Glutamatergic neuron (in vitro differentiated cells): Measurements from ENCODE around the gene ZGRF1. TPM values are rescaled to one million over a fixed set of nuclear protein-coding genes. Genes with fewer than 3 reads are reported as not detected.

ENCODE experiments used
- DNase-seq: peaks from one replicate; pipeline ENCODE4 v3.0.0; 2022
- H3K27ac Mint-ChIP-seq: one replicate; pipeline ENCODE4 v1.8.0; 2020; ENCODE audit warnings: mild to moderate bottlenecking, mixed read lengths, inconsistent platforms; ENCODE audit not compliant: unreplicated experiment
- H3K27me3 Mint-ChIP-seq: one replicate; pipeline ENCODE4 v1.8.0; 2020; ENCODE audit warnings: mild to moderate bottlenecking, moderate library complexity, mixed read lengths, inconsistent platforms; ENCODE audit not compliant: unreplicated experiment
- H3K36me3 Mint-ChIP-seq: one replicate; pipeline ENCODE4 v1.8.0; 2020; ENCODE audit warnings: mild to moderate bottlenecking, mixed read lengths, inconsistent platforms; ENCODE audit not compliant: unreplicated experiment
- H3K4me1 Mint-ChIP-seq: one replicate; pipeline ENCODE4 v1.8.0; 2020; ENCODE audit warnings: mild to moderate bottlenecking, low read depth, mixed read lengths, inconsistent platforms; ENCODE audit not compliant: unreplicated experiment
- H3K4me3 Mint-ChIP-seq: one replicate; pipeline ENCODE4 v1.8.0; 2020; ENCODE audit warnings: mild to moderate bottlenecking, mixed read lengths, inconsistent platforms; ENCODE audit not compliant: unreplicated experiment
- H3K9me3 Mint-ChIP-seq: one replicate; pipeline ENCODE4 v1.8.0; 2020; ENCODE audit warnings: mild to moderate bottlenecking, moderate library complexity, mixed read lengths, inconsistent platforms; ENCODE audit not compliant: unreplicated experiment
- CTCF ChIP-seq: fragments of 200-600 bp; sonication (generic); IDR thresholded peaks from one replicate; pipeline ENCODE4 v1.5.0; 2021; ENCODE audit not compliant: partially characterized antibody, unreplicated experiment
- long read RNA-seq: library from polyadenylated mRNA; unstranded; transcript quantifications from one replicate; pipeline ENCODE4 v2.0.0, GENCODE V29; 2020; ENCODE audit not compliant: unreplicated experiment
- total RNA-seq: library from RNA; stranded (reverse); fragmentation: NEBNext Ultra II Directional; extraction: Animal tissue kit (Norgen Biotek cat#: 25700); gene quantifications from one replicate; pipeline ENCODE4 v1.2.1, GENCODE V29; 2021; ENCODE audit not compliant: unreplicated experiment

ZGRF1 gene, protein sequence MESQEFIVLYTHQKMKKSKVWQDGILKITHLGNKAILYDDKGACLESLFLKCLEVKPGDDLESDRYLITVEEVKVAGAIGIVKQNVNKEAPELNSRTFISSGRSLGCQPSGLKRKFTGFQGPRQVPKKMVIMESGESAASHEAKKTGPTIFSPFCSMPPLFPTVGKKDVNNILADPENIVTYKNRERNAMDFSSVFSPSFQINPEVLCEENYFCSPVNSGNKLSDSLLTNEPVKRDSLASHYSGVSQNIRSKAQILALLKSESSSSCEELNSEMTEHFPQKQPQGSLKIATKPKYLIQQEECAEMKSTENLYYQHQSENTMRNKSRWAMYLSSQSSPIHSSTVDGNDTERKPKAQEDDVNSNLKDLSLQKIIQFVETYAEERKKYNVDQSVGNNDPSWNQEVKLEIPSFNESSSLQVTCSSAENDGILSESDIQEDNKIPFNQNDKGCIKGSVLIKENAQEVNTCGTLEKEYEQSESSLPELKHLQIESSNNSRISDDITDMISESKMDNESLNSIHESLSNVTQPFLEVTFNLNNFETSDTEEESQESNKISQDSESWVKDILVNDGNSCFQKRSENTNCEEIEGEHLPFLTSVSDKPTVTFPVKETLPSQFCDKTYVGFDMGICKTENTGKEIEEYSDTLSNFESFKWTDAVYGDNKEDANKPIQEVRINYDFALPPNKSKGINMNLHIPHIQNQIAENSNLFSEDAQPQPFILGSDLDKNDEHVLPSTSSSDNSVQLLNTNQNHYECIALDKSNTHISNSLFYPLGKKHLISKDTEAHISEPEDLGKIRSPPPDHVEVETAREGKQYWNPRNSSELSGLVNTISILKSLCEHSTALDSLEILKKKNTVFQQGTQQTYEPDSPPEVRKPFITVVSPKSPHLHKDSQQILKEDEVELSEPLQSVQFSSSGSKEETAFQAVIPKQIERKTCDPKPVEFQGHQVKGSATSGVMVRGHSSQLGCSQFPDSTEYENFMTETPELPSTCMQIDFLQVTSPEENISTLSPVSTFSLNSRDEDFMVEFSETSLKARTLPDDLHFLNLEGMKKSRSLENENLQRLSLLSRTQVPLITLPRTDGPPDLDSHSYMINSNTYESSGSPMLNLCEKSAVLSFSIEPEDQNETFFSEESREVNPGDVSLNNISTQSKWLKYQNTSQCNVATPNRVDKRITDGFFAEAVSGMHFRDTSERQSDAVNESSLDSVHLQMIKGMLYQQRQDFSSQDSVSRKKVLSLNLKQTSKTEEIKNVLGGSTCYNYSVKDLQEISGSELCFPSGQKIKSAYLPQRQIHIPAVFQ (N-terminal part only)
- 18.5 TPM for total RNA-seq
- long read RNA-seq: 0 reads

- TF ChIP-seq CTCF: peak; percentile 78
- no peaks in the 10 kb centered on the region for H3K36me3 Mint-ChIP-seq
- H3K4me1 Mint-ChIP-seq: no peaks in the 10 kb centered on the region
- no peaks in the 10 kb centered on the region for H3K9me3 Mint-ChIP-seq
- no peak within 1 kb of the TSS for H3K27ac Mint-ChIP-seq
- DNase-seq: peak; percentile 95
- peak within 1 kb of the TSS; percentile 56 for H3K4me3 Mint-ChIP-seq
- H3K27me3 Mint-ChIP-seq: no peaks in the 10 kb centered on the region
Measured at GRCh38 chr4:112636688-112637551, at the start of gene ZGRF1, which contains the start of gene LARP7. TSS of gene ZGRF1 (minus strand) at chr4:112636909. CDS start at chr4:112633176, 3,733 bp downstream. TSS of gene LARP7 (plus strand) at chr4:112637143. CDS start at chr4:112644670, 7,527 bp downstream.

- no peaks in the 10 kb centered on the region for H3K4me1 Mint-ChIP-seq
- no peaks in the 10 kb centered on the region for H3K36me3 Mint-ChIP-seq
- DNase-seq: no peak
- H3K4me3 Mint-ChIP-seq: no peak overlapping the region
- TF ChIP-seq CTCF: no peak
- no peaks in the 10 kb centered on the region for H3K9me3 Mint-ChIP-seq
- H3K27me3 Mint-ChIP-seq: no peaks in the 10 kb centered on the region
- H3K27ac Mint-ChIP-seq: no peak overlapping the region
Measured at GRCh38 chr4:112680996-112681395, 44.3 kb upstream of the ZGRF1 start.

DNA sequence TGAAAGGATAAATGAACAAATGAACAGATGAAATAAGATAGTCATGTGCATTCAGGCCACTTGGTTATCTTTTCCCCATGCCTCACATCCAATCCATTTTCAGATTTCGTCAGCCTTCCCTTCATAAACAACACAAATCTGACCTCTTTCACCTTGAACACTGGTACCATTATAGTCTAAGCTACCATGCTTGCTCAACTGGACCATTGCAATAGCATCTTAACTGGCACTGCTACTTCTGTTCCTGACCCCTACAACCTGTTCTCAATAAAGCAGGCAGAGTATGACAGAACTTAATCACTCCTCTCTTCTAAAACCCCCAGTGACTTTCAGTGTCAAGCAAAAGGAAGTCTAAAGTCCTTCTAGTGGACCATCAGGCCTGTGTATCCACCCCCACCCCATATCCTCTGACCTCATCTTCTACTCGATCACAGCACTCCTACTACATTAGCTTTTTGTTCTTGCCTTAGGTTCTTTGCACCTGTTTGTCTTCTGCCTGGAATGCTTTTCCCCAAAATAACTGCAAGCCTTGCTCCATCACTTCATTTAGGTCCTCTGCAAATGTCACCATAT lies 40.9 kb upstream of the ZGRF1 start:
- no peaks in the 10 kb centered on the region for H3K27me3 Mint-ChIP-seq
- H3K36me3 Mint-ChIP-seq: no peaks in the 10 kb centered on the region
- H3K4me1 Mint-ChIP-seq: no peaks in the 10 kb centered on the region
- no peaks in the 10 kb centered on the region for H3K9me3 Mint-ChIP-seq
- H3K27ac Mint-ChIP-seq: no peak overlapping the region
- TF ChIP-seq CTCF: no peak
- DNase-seq: no peak
- H3K4me3 Mint-ChIP-seq: no peak overlapping the region

- DNase-seq: no peak
- Mint-ChIP-seq H3K4me1 (no peaks in the 10 kb centered on the region), H3K4me3 (no peak overlapping the region), H3K9me3 (peaks cover 2% of the 10 kb centered on the region), H3K27ac (no peak overlapping the region), H3K27me3 (no peaks in the 10 kb centered on the region), H3K36me3 (no peaks in the 10 kb centered on the region)
- TF ChIP-seq CTCF: no peak
Measured at GRCh38 chr4:112674376-112674775, 37.7 kb upstream of the ZGRF1 start.
